ENCODE data around the gene SETD2.

- TF ChIP-seq POLR2AphosphoS5 (IDR thresholded peaks at IDR 0.05; ENCODE audit: low read depth, low read length) = peak; percentile 49; the same call in 1 of the 2 replicates
- TF ChIP-seq POLR2A (IDR thresholded peaks at IDR 0.05; ENCODE audit: low read depth, low read length) = no peak
- no peak for TF ChIP-seq TAF1 (IDR thresholded peaks at IDR 0.05; ENCODE audit: borderline replicate concordance, low read depth, low read length)
These were observed 153.7 kb downstream of the SETD2 start for GRCh38 chr3:47010111-47010712.

Measured in GM12892 (cell line).